H7 (cell line): ENCODE data around the gene SEL1L3. TPM values are rescaled to one million over a fixed set of nuclear protein-coding genes. Genes with fewer than 3 reads are reported as not detected.

Experiments used
- DNase-seq: peaks from one replicate; pipeline ENCODE4 v3.0.0; 2012
- H3K27me3 ChIP-seq: 2 replicates; pipeline ENCODE4 v1.6.0; 2011; ENCODE audit warnings: mild to moderate bottlenecking, low read length; ENCODE audit not compliant: control insufficient read depth, insufficient read depth
- H3K36me3 ChIP-seq: replicated peaks from 2 replicates; pipeline ENCODE4 v1.5.1; 2011; ENCODE audit warnings: low read length; ENCODE audit not compliant: control insufficient read depth, insufficient read depth
- H3K4me3 ChIP-seq: 2 replicates; pipeline ENCODE4 v1.5.1; 2011; ENCODE audit warnings: low read depth, mild to moderate bottlenecking, control low read depth, low read length, moderate library complexity; ENCODE audit not compliant: insufficient read depth
- total RNA-seq: library from RNA; depleted of rRNA; stranded (reverse); fragments of >200 nt; shearing (Covaris generic); gene quantifications from 2 replicates; pipeline ENCODE4 v1.2.3, GENCODE V29; 2014

The SEL1L3 gene
- total RNA-seq, 1 experiment from 2014 or later, result 25.1 TPM

DNA sequence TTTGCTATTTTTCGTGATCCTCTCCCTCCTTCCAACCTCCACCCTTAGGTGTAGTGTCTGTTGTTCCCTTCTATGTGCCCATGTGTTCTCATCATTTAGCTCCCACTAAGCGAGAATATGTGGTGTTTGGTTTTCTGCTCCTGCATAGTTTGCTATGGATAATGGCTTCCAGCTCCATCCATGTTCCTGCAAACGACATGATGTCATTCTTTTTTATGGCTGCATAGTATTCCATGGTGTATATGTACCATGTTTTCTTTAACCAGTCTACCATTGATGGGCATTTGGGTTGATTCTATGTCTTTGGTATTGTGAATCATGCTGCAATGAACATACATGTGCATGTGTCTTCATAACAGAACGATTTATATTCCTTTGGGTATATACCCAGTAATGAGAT is 102.7 kb downstream of the SEL1L3 start:
- Histone ChIP-seq H3K27me3 (no peaks in the 10 kb centered on the region), H3K4me3 (no peak overlapping the region), H3K36me3 (peaks cover 3% of the 10 kb centered on the region)
- DNase-seq, result no peak

DNA sequence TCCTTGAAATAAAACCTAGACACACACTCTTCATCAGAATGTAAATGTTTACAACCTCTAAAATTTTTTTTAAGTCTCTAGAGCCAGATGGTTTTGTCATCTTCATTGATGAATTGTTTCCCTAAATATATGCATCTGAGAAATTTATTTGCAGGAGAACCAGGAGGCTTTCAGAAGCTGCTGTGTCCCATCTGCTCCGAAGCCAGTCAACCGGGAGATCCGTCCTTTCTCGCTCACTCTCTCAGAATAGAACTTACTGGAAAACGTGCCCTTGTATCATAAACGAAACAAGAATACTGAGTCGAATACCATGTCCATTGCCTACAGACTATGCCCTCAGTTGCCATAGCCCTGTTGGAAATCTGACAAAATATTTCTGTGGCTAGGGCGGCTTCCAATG is 103.7 kb downstream of the SEL1L3 start:
- Histone ChIP-seq H3K36me3 (peaks cover 1% of the 10 kb centered on the region), H3K4me3 (no peak overlapping the region), H3K27me3 (no peaks in the 10 kb centered on the region)
- DNase-seq, result no peak

DNA sequence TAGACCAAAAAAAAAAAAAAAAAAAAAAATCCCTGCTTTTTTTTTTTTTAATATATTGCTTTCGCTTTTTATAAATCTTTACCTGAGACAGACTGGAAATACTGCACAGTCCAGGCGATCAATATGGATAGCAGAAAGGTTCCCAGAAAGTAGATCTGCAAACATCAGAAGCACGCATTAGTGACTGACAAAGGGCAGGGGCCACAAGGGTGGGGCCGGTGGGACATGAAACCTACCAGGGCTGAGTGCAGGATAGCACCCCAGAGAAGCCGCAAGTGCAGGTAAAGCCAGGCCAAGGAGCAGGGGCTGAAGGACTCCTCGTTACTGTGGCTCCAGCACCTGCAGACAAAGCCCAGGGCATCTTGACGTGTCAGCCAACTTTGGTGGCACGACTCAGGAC is 105.3 kb downstream of the SEL1L3 start:
- Histone ChIP-seq H3K4me3 (no peak overlapping the region), H3K36me3 (peaks cover 1% of the 10 kb centered on the region; the same call in 1 of the 2 replicates)
- no peak for DNase-seq

DNA sequence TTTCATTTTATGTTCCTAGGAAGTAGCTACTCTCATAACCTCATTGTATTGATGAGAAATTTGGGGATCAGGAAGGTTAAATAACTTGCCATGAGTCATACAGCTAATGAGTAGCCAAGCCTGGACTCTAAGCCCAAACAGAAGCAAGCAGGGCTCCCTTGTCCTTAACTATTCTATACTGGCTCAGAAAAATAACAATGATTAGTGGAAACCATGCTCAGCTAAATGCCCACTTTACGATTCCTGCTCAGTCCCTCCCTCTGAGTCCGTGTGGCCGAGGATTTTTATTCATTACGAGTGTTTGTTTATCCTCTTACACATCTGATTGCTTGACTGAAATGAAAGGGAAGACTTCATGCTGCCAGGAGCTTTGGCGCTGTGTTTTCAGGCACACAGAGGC is 106.3 kb downstream of the SEL1L3 start:
- H3K36me3 ChIP-seq, result peaks cover 1% of the 10 kb centered on the region; the same call in 1 of the 2 replicates
- DNase-seq, result no peak
- H3K4me3 ChIP-seq, result no peak overlapping the region
- H3K27me3 ChIP-seq, result no peaks in the 10 kb centered on the region

More for the DNA sequence above, 105.3 kb downstream of the SEL1L3 start:
- no peaks in the 10 kb centered on the region for H3K27me3 ChIP-seq

DNA sequence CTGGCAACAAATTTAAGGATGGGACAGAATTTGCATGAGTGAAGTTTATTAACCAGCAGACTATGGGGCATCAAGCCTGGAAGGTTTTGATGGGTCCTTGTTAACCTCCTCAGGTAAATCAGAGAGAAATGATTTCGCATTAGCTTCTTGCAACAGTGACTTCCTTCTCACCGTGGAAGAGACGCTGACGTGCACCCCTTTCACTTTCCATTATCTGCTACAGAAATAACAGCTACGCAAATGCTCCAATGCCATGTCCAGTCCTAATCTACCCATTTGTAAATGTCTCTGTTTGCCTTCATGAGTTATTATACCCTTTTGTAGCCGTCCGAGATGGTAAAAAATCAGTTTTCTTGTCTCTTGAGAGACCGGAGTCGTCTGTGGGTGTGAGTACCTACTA is 106.9 kb downstream of the SEL1L3 start:
- H3K27me3 ChIP-seq, result no peaks in the 10 kb centered on the region
- H3K4me3 ChIP-seq, result no peak overlapping the region
- no peak for DNase-seq
- H3K36me3 ChIP-seq, result peaks cover 1% of the 10 kb centered on the region; the same call in 1 of the 2 replicates

DNA sequence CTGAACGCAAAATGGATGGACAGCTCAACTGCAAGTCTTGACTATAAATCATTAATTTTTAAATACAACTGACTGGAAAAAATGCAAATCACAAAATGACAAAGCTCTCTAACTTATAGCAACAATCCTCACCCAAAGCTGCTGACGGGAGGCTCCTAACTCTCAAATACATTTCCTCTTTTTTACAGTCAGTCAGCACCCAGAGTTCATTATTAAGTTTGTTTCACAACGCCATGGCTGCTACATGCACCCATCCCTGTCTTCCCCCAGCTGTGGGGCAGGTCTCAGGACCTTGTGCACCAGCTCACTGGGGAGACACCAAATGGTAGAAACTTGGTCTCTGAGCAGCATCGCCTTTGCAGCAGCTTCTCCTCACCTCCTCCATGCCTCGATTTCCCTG is 109.5 kb downstream of the SEL1L3 start:
- no peaks in the 10 kb centered on the region for H3K27me3 ChIP-seq
- DNase-seq, result no peak
- H3K4me3 ChIP-seq, result no peak overlapping the region
- H3K36me3 ChIP-seq, result no peaks in the 10 kb centered on the region; the same call in 1 of the 2 replicates

DNA sequence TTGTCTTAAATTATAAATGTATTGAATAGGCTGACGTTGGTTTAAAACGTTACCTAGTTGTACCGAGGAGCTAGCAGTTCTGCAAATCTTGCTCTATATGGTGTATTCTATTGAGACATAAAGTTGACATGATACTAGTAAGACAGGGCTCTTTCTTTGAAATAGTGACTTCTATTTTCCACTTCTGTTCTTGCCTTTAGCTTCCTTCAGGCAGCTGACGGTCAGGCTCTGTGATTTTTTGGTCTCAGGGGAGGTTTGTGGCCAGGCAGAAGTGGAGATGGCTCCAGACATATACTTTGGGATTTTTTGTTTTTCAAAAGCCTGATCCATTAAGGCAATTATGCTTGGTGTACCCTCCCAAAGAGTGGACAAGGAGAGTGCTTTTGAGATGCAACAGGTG is 111.9 kb downstream of the SEL1L3 start:
- DNase-seq, result no peak
- H3K36me3 ChIP-seq, result no peaks in the 10 kb centered on the region
- H3K27me3 ChIP-seq, result no peaks in the 10 kb centered on the region
- no peak overlapping the region for H3K4me3 ChIP-seq

DNA sequence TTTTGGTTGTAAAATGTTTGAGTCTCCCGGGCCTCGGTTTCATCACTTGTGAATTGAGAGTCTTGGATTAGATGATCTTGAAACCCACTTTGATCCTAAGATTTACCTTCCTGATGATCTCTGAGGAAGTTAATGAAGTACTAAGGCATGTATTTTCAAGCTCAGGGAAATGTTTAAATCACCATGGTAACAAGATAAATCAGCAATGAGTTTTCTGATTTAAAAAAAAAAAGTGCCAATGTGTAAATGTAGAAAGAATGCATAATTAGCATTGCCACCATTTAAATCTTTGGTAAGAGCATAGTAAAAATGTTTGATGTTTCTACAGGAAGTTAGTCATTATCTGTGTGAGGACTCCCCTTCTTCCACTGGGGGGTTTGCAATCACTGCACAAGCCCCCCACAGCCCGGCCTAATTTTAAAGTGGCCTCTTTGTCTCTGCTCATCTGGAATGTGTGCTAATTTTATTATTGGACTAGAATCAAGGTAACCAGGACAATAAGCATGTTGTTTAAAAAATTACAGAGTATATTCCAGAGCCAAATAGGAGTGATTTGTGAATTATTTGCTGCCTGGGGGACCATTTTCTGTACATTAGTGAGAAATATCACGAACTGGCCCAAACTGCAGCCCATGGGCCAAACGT is 113.5 kb downstream of the SEL1L3 start:
- Histone ChIP-seq H3K4me3 (no peak overlapping the region), H3K36me3 (no peaks in the 10 kb centered on the region), H3K27me3 (no peaks in the 10 kb centered on the region)
- DNase-seq, result no peak

DNA sequence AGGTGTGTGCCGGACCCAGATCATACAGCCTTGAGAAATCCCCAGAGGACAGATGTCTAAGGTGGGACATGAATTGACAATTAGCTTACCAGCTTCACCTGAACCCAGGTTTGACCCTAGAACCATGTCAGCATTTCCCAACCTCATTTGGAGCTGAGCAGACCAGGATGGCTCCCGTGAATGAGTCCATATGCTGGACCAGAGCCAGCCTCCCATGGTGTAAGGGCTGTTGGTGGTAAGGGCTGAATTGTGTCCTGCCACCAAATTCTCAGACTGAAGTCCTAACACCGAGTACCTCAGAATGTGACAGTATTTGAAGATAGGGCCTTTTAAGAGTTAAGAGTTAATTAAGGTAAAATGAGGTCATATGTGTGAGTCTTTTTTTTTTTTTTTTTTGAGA is 118.8 kb downstream of the SEL1L3 start:
- no peak for DNase-seq
- no peaks in the 10 kb centered on the region for H3K36me3 ChIP-seq
- H3K4me3 ChIP-seq, result no peak overlapping the region
- H3K27me3 ChIP-seq, result no peaks in the 10 kb centered on the region

DNA sequence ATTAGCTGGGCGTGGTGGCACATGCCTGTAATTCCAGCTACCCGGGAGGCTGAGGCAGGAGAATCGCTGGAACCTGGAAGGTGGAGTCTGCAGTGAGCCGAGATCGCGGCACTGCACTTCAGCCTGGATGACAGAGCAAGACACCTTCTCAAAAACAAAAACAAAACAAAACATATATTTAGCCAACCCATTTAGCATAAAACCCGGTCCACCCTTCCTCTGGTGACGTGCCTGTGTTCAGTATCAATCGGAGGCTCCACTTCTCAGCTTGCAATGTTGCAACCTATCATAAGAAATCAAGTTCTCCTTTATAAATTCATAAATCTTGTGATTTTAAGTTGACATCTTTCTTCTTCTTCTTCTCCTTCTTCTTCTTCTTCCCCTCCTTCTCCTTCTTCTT is 133.2 kb downstream of the SEL1L3 start:
- Histone ChIP-seq H3K4me3 (no peak overlapping the region), H3K36me3 (no peaks in the 10 kb centered on the region), H3K27me3 (no peaks in the 10 kb centered on the region)
- DNase-seq, result no peak

DNA sequence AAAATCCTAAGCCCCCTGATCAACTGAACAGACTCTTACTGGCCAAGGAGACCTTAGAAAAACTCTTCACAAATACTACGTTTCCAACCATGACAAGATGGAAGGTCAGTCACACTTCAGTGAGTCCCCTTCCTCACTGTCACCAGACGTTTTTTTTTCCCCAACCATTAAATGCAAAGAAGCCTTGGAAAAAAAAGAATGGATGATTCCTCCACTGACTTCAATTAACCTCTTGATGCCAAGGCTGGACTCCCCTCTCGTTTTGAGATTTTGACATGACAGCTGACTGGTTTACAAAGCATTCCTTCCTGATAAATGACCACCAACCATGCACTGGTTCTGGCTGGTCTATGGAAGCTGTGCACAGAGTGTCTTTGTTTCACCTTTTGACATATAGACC is 133.9 kb downstream of the SEL1L3 start:
- H3K36me3 ChIP-seq, result no peaks in the 10 kb centered on the region
- no peak for DNase-seq
- H3K27me3 ChIP-seq, result no peaks in the 10 kb centered on the region
- H3K4me3 ChIP-seq, result no peak overlapping the region

DNA sequence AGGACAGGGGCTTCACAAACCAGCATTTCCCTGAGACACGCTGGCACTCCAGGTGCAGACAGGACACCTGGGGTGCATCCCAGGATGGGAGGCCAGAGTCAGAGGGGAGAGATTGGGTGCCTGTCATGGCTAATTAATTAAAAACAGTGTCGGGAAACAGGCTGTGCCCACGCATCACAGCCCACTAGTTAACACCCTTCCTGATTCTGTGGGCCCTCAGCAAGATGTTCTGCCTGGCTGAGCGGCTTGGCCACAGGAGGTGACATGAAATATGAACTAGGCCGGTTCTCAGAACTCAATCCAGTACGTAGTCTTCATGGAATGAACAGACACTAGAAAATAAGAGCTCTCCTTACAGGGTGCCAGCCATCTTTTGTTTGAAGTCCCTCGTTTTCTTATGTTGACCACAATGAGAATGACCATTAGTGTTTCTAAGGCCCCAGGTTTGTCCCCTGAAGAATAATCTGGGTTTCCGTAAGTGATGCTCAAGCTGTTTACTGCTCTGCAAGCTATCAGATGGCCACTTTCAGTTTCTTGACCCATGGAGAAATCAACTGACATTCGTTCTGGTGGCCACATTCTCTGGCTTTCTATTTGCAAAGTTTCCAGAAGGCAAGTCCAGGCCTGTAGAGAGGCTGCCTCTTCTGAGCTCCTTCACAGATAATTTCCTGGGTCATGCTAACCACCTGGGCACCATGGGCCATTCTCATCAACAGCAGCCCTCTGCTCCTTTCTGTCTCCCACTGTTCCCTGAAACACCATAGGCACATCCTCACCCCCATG is 134.9 kb downstream of the SEL1L3 start:
- Histone ChIP-seq H3K36me3 (no peaks in the 10 kb centered on the region), H3K27me3 (no peaks in the 10 kb centered on the region), H3K4me3 (no peak overlapping the region)
- DNase-seq, result no peak

DNA sequence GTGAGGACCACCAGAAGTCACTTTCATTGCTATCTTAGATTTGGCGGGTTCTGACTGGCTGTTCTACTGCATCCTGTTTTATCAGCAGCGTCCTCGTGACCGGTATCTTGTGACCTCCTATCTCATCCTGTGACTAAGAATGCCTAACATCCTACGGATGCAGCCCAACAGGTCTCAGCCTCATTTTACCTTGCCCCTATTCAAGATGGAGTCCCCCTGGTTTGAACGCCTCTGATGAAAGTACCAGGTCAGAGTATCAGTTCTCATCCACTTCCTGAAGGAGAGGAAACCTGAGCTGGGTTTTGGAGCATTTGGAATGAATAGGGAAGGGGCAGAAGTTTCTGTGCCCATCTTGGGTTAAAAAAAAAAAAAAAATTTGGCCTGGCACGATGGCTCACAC is 136.9 kb downstream of the SEL1L3 start:
- no peaks in the 10 kb centered on the region for H3K27me3 ChIP-seq
- H3K4me3 ChIP-seq, result no peak overlapping the region
- DNase-seq, result no peak
- no peaks in the 10 kb centered on the region for H3K36me3 ChIP-seq

DNA sequence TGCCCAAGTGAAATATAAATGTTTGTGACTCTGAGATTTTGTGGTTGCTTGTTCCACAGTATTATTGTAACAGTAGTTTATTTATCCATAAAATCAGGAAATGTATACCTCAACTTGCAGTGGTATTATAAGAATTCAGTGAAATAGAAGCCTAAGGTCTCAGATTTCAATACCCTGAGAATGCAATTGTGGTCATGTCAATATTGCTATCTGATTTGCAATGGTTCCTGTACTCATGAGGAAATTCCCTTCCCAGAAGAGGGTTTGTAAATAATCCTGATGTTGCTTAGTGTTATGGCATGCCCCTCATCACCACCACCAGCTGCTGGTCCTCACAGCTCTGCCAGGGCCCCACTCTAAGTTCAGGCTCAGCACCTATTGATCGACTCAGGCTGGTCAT is 139.4 kb downstream of the SEL1L3 start:
- DNase-seq, result no peak
- no peak overlapping the region for H3K4me3 ChIP-seq
- no peaks in the 10 kb centered on the region for H3K27me3 ChIP-seq
- no peaks in the 10 kb centered on the region for H3K36me3 ChIP-seq

DNA sequence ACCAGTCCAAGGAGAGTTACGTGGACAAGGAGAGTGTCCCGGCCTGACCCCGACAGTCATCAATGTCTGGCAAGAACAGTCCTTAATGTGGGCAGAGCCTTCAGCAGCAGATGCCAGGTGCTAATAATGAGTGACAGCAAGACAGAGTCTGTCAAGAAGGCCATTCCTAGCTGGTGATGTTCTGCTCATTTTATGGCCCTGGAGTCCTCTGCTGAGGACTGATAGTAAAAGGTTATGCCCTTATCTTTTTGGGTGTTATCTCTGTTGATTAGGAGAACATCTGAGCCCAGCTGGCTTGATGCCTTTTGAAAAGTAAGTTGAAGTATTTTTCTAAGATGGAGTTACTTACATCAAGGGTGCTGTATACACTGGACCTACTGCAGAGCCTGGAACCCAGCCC is 139.8 kb downstream of the SEL1L3 start:
- DNase-seq, result no peak
- Histone ChIP-seq H3K36me3 (no peaks in the 10 kb centered on the region), H3K4me3 (no peak overlapping the region), H3K27me3 (no peaks in the 10 kb centered on the region)
